Stimulated activated naive CD8-positive, alpha-beta T cell treated with anti-CD3 and anti-CD28 coated beads, Interleukin-15, amount 100 ng/mL, for 72 hours (primary cell): ENCODE data around the gene CEMIP.

Source experiments
- ATAC-seq: fragments of 150-1000 bp; cut with Tn5 transposase; 2 replicates; pipeline ENCODE4 v1.10.0; 2021; ENCODE audit warnings: mild to moderate bottlenecking, moderate library complexity
- DNase-seq, 2 donors: peaks; one replicate each; pipeline ENCODE4 v3.0.0; 2021 to 2022
- H3K27ac Mint-ChIP-seq, 2 donors: one replicate each; pipeline ENCODE4 v1.8.0; 2022; ENCODE audit warnings: mild to moderate bottlenecking in 2 of 2, mixed read lengths in 2 of 2, moderate library complexity in 2 of 2
- H3K27me3 Mint-ChIP-seq: one replicate; pipeline ENCODE4 v1.8.0; 2022; ENCODE audit warnings: mixed read lengths
- H3K4me1 Mint-ChIP-seq: one replicate; pipeline ENCODE4 v1.8.0; 2022; ENCODE audit warnings: mild to moderate bottlenecking, mixed read lengths
- H3K4me3 Mint-ChIP-seq, 2 donors: one replicate each; pipeline ENCODE4 v1.8.0; 2022; ENCODE audit warnings: mild to moderate bottlenecking in 2 of 2, mixed read lengths in 2 of 2, moderate library complexity in 1 of 2
- H3K9me3 Mint-ChIP-seq, 2 donors: one replicate each; pipeline ENCODE4 v1.8.0; 2022; ENCODE audit warnings: mixed read lengths in 2 of 2

Gene CEMIP

DNA sequence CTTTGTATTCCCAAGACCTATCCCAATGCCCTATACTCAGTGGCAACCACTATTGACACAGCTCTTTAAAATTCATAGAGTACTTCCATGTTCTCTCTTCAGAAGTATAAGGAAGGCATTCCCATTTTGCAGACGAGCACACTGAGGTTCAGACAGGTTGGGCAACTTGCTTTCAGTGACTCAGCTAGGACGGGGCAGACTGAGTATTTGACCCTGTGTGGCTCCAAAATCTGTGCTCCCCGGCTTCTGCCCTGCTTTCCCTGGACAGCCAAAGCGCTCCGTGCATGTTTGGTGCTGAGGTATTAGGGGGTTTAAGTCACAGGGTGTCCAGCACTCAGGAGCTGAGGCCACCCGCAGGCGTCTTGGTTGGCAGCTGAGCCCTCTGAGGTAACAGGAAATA lies 59.5 kb downstream of the CEMIP start:
- DNase-seq (no peak), ATAC-seq (no peak)
- peaks cover 26% of the 10 kb centered on the region for H3K27me3 Mint-ChIP-seq
- H3K4me3 Mint-ChIP-seq, result no peak overlapping the region
- H3K27ac Mint-ChIP-seq, result no peak overlapping the region
- H3K9me3 Mint-ChIP-seq, result no peaks in the 10 kb centered on the region
- H3K4me1 Mint-ChIP-seq, result no peaks in the 10 kb centered on the region

DNA sequence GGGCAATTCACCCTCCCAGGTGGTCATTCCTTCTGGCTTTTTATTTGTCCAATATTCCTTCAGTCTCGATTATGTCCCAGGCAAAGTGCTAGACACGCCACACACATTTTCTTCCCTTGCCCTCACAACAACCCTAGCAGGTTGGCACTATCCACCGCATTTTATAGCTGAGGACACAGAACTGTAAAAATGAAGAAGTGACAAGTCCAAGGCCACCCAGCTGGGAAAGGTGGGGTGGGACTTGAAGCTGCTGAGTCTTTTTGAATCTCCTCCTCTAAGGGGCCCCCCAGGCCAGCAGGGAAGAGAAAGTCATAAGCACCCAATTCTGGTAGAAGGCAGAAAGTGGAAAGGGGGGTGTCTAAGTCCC lies 60.6 kb downstream of the CEMIP start:
- H3K27ac Mint-ChIP-seq, result no peak overlapping the region
- no peak for ATAC-seq

DNA sequence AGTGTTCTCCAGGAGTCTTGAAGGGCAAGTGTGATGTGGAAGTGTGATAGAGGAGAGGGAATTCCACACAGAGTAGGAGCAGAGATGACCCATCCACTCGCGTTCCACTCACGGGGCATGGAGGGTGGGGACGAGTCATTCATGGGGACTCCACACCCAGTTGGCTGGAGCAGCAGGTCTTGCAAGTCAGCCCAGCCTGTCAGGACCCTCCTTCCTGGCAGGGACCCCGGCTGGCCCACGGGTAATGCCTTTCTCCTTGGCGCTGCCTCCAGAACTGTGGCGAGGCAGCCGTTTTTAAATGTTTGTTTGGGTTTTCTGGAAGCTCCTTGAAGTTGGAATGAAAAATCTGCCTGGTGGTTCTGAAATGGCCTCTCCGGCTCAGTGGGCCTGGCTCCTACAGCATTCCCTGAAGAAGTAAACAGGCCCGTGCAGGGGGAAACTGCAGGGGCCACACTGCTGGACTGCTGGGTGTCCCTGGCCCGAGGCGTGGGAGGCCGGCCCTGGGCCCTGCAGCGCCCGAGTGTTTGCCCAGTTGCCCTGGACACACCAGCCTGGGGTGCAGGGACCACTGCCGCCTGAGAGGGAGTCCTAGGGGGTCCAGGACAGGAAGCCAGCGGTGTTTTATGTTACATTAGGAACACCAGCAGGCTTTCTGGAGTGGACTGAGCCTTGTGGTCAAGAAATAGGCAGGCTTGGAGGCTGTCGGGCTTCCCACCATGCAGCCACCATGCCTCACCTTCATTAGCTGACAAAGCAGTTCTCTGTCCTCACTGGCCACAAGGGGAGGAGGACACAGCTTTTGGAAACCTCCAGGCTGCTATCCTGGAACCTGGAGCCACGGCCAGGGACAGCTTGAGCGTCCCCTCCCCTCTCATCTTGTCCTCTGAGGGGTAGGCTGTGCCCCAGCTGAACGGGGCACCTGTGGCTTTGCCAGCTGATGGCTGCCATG lies 61.3 kb downstream of the CEMIP start:
- no peaks in the 10 kb centered on the region for H3K9me3 Mint-ChIP-seq
- no peak for DNase-seq
- no peaks in the 10 kb centered on the region for H3K4me1 Mint-ChIP-seq
- H3K4me3 Mint-ChIP-seq, result no peak overlapping the region
- no peak for ATAC-seq
- peaks cover 29% of the 10 kb centered on the region for H3K27me3 Mint-ChIP-seq
- no peak overlapping the region for H3K27ac Mint-ChIP-seq

More for the DNA sequence above, 60.6 kb downstream of the CEMIP start:
- Mint-ChIP-seq H3K9me3 (no peaks in the 10 kb centered on the region), H3K27me3 (peaks cover 26% of the 10 kb centered on the region), H3K4me3 (no peak overlapping the region), H3K4me1 (no peaks in the 10 kb centered on the region)
- no peak for DNase-seq

DNA sequence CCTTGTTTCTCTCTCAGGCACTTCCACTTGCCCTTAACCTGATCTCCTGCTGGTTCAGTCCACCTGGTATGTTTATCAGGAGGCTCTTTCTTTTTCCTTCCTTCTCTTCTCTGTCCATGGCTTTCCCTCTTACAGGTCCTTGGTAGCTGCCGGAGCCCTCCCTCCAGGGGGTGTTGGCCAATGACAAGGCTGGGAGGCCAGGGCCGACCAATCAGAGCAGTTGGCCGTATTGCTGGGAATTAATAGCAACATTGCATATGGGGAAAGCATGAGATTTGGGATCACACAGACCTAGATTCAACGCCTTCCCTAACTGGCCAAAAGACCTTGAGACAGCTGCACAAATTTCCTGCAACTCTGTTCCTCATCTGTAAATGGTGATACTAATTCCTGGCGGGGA lies 62.4 kb downstream of the CEMIP start:
- H3K27me3 Mint-ChIP-seq, result peaks cover 40% of the 10 kb centered on the region

DNA sequence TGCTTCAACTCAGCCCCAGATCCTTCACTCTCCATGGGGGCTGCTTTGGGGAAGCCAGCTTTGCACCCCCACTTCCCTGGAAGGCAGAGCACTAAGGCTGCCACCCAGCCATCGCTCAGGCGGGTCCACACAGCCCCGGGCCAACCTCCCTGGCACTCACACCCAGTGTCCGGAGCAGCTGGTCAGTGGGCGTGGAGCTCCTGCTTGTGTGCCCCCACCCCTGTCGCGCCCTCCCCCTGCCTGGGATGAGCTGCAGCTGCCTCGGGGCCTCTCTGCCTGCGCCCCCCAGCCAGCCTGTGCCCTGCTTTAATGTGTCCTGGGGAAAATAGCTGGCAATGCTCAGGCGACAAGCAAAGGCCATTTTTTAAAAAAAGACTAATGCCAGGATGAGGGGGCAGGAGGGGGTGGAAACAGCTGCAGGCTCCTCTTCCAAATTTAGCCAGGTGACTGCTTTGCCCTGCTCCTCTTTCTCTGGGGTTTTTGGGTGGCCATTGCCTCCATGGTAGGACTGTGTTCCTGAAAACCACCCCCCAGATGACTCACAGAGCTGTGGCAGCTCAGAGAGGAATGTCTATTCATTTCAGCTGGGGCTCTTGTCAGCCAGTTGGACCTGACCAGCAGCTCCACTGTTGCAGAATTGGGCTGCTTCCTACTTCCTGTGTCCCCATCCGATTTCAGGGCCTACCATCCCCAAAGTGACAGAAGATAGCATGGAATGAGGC lies 65.0 kb downstream of the CEMIP start:
- no peak overlapping the region for H3K4me3 Mint-ChIP-seq
- no peaks in the 10 kb centered on the region for H3K9me3 Mint-ChIP-seq
- H3K4me1 Mint-ChIP-seq, result no peaks in the 10 kb centered on the region
- H3K27ac Mint-ChIP-seq, result no peak overlapping the region
- DNase-seq (no peak), ATAC-seq (no peak)
- peaks cover 25% of the 10 kb centered on the region for H3K27me3 Mint-ChIP-seq

More for the DNA sequence above, 62.4 kb downstream of the CEMIP start:
- no peak for ATAC-seq
- no peak for DNase-seq
- no peaks in the 10 kb centered on the region for H3K4me1 Mint-ChIP-seq
- no peak overlapping the region for H3K4me3 Mint-ChIP-seq
- H3K9me3 Mint-ChIP-seq, result no peaks in the 10 kb centered on the region
- peak overlapping the region in 1 of 2 donors; percentile 73 for H3K27ac Mint-ChIP-seq

DNA sequence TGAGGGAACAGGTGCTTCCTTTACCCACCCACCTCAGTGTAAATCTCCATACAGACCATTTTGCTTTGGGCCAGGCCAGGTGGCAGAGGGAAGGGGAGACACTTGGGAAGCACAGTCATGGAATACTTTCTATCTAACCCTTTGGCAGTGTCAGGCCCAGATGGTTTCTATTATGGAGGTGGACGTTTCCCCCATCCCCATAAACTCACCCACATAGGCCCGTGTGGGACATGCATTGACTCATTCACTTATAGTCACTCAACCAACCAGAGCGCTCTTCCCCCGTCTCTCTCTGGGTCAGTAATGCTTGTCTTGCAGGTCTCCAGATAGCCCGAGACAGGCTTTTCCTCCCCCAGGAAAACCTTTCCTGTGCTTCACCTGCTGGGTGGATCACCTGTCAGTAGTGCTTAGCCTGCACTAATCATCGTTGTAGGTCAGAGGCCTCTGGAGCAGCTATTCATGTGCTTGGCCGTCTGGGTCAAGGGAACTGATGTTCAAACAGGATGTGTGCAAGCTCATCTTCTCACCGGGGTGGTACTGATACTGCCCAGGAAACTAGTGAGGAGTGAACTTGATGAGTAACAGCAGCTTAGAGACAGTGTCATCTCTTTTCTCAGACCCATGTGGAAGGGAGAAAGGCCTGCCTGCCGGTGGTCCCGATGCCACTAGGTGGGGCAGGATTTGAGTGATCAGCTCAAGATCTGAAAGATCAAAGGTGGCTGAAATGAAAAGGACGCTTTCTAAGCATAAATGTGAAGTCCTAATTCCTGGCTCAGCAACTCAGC lies 67.1 kb downstream of the CEMIP start:
- no peaks in the 10 kb centered on the region for H3K4me1 Mint-ChIP-seq
- DNase-seq, result no peak
- no peak for ATAC-seq
- peaks cover 32% of the 10 kb centered on the region for H3K27me3 Mint-ChIP-seq
- peak overlapping the region in 1 of 2 donors; percentile 42 for H3K27ac Mint-ChIP-seq
- H3K9me3 Mint-ChIP-seq, result peaks cover 0 to 7% of the 10 kb centered on the region in 2 donors
- no peak overlapping the region for H3K4me3 Mint-ChIP-seq

DNA sequence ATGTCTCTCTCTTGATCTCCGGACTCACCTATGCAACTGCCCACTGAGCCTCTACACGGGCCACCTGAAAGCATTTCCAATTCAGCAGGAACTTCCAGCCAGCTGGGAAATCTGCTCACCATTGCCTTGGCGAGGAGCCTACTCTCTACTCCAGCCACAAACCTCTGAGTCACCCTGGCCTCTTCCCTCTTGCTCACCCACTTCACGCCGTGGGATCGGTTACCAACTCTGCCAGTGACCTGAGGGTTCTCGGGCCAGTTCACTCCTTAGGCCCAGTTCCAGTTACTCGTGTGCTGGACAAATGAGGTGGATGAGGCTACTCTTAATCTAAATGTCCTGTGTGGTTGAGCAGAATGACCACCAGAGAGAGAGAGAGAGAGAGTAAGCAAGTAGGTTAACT lies 70.1 kb downstream of the CEMIP start:
- ATAC-seq (no peak), DNase-seq (no peak)
- Mint-ChIP-seq H3K27me3 (peaks cover 24% of the 10 kb centered on the region), H3K4me1 (no peaks in the 10 kb centered on the region), H3K9me3 (peaks cover 0 to 7% of the 10 kb centered on the region in 2 donors), H3K4me3 (no peak overlapping the region), H3K27ac (no peak overlapping the region)

DNA sequence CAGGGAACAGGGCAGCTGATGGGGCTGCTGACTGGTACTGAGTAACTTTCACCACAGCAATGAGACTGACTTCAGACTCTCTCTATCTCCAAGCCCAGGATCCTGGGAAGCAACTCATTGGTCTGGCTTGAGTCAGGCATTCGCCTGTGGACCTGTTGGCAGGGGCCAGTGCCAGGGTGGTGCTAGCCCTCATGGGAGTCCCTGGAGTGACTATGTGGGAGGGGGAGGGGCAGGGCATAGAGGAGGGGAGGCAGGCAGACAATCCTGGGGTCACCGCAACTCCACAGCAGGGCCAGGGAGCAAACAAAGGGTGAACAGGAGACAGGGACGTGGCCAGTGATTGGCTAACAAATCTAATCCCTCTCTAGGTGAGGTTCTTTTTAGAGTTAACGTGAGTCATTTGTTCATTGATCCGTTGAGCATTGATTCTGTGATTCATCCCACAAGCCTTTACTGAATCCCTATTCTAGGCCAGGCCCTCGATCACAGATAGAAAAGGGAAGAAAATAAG lies 71.8 kb downstream of the CEMIP start:
- peaks cover 16% of the 10 kb centered on the region for H3K27me3 Mint-ChIP-seq
- no peak overlapping the region for H3K27ac Mint-ChIP-seq
- peaks cover 4% of the 10 kb centered on the region for H3K4me1 Mint-ChIP-seq
- H3K4me3 Mint-ChIP-seq, result no peak overlapping the region
- no peak for ATAC-seq
- DNase-seq, result no peak
- peaks cover 0 to 7% of the 10 kb centered on the region in 2 donors for H3K9me3 Mint-ChIP-seq

DNA sequence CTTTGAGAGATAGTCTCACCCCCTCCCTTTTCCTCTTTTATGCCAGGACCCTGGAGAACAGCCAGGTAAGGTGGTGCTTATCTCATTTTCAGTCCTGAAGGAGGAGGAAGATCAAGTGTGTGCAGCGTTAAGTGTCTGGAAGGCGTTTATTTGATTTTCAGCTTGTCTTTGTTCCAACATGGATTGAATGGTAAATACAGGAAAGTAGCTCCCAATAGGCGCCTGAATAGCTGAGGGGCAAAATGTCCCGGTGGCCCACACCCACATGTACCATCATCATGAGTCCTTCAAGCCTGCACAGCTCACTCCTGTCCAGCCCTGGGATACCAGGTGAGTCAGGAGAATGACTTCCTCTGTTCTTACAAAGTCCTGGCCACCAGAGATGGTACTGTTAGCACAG lies 73.5 kb downstream of the CEMIP start:
- peaks cover 0 to 7% of the 10 kb centered on the region in 2 donors for H3K9me3 Mint-ChIP-seq

DNA sequence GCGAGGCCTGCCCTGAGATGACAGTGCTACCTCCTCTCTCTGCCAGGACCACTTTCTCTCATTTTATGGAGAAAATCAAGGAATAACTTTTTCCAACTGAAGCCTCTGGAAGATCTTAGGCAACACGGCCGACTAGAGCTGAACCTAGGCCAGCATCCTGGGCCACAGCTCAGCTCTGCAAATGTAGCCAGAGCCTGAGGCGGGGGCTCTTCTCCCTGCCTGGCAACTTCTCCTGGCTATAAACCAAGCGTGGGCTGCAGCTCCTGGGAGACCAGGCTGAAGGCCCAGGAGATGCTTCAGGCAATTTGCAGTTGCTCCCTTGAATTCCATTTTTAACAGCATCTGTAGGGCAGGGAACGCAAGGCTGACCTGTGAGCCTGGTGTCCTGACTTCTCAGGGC lies 74.9 kb downstream of the CEMIP start:
- H3K27ac Mint-ChIP-seq, result no peak overlapping the region
- peaks cover 9% of the 10 kb centered on the region for H3K27me3 Mint-ChIP-seq
- H3K4me3 Mint-ChIP-seq, result no peak overlapping the region
- peaks cover 23% of the 10 kb centered on the region for H3K4me1 Mint-ChIP-seq
- no peak for ATAC-seq
- DNase-seq, result no peak
- peaks cover 0 to 7% of the 10 kb centered on the region in 2 donors for H3K9me3 Mint-ChIP-seq

More for the DNA sequence above, 73.5 kb downstream of the CEMIP start:
- Mint-ChIP-seq H3K4me1 (peaks cover 21% of the 10 kb centered on the region), H3K4me3 (no peak overlapping the region), H3K27ac (no peak overlapping the region), H3K27me3 (peaks cover 10% of the 10 kb centered on the region)
- ATAC-seq, result no peak
- no peak for DNase-seq

DNA sequence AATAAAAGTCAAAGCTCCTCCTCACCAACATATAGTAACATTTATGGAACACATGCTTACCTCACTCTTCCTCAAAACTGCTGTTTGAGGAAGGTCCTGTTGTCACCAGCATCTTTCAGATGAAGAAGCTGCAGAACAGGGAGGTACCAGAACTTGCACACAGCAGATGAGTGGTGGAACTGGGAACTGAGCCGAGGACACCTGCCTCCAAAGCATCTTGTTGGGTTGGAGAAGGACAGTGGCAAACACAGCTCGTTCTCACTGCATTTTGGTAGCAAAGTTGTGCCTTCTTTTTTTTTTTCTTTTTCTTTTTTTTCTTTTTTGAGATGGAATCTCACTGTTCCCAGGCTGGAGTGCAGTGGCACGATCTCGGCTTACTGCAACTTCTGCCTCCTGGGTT lies 76.0 kb downstream of the CEMIP start:
- Mint-ChIP-seq H3K4me1 (peaks cover 23% of the 10 kb centered on the region), H3K4me3 (no peak overlapping the region), H3K9me3 (no peaks in the 10 kb centered on the region), H3K27me3 (no peaks in the 10 kb centered on the region), H3K27ac (peak overlapping the region in 1 of 2 donors; percentile 35)
- no peak for ATAC-seq
- DNase-seq, result no peak

DNA sequence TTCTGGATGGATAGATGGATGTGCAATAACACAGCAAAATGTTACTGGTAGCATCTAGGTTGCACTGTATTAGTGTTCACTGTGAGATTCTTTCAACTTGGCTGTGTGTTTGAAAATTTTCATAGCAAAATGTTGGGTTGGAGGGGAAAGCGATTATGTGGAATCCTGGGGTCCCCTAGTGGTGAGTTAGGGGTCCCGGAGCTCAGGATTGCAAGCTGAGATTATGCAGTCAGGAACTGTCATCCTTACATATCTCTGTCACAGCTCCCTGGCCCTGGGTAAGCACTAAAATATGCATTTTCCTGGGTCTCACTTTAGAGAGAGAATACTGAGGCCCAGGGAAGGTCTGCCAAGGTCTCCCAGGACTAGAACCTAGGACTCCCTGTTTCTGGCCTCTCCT lies 77.2 kb downstream of the CEMIP start:
- Mint-ChIP-seq H3K27me3 (no peaks in the 10 kb centered on the region), H3K4me3 (no peak overlapping the region), H3K4me1 (peaks cover 23% of the 10 kb centered on the region), H3K9me3 (no peaks in the 10 kb centered on the region), H3K27ac (no peak overlapping the region)
- no peak for ATAC-seq
- DNase-seq, result no peak

DNA sequence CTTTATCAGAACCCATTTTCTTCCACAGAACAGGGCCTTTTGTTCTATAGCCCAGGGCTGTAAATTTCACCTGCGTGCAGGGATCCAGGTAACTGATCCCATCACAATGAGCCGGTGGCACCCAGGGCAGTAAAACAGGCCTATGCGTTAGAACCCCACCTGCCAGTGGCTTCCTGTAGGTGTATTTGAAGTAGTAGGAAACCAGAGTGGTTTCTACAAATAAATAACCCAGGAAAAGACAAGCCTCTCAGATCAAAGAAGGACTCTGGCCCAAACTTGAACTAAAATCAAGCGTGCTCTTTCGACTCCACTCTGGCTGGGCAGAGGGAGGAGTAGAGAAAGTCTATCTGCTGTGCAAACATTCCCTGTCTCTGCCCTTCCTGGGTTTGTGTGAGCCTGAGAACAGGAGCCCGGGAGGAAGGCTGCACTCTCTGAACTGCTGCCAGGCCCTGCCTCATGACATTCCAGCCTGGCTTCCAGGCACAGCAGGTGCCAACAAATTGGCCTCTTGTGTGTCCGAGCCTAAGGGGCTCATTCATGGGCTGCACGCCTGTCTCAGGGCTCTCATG lies 77.7 kb downstream of the CEMIP start:
- Mint-ChIP-seq H3K9me3 (no peaks in the 10 kb centered on the region), H3K4me3 (no peak overlapping the region), H3K27me3 (no peaks in the 10 kb centered on the region), H3K27ac (no peak overlapping the region), H3K4me1 (peaks cover 23% of the 10 kb centered on the region)
- ATAC-seq (no peak), DNase-seq (no peak)

DNA sequence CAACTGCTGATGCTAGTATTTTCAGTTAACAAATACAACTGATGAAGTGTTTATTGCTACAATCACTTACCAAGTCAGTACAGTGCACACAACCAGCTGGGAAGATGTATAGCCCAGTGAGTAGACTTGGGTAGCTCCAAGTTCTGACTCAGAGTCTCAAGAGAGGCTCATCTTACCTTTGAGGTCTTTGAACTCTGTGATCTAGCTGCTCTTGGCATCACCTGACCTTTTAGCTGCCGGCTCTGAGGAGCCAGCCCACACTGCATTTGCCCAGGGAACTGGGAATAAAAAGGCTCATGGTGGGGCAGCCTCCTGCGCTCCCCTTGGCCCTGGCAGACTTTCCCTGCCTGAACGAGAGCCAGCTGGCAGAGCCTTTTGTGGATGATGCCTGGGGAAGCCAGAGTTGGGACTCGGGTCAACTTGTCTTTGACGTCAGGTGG lies 82.6 kb downstream of the CEMIP start:
- ATAC-seq, result no peak
- Mint-ChIP-seq H3K4me3 (no peak overlapping the region), H3K27ac (no peak overlapping the region), H3K27me3 (no peaks in the 10 kb centered on the region), H3K9me3 (no peaks in the 10 kb centered on the region), H3K4me1 (peaks cover 12% of the 10 kb centered on the region)
- DNase-seq, result no peak

DNA sequence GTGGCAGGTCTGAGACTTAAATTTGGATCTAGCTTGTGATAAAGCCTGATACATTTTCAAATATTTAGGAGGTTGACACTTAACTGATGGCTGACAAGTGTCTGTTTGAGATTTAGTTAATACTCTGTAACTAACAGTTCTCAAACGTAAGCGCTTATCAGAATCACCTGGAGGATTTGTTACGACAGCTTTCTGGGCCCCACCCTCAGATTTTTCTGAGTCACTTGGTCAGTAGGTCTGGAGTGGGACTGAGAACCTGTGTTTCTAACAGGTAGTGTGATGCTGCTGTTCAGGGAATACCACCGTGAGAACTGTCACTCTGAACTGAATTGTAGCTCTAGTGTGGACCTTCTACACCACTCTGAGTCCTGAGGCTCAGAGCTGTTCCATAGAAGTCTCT lies 85.5 kb downstream of the CEMIP start:
- no peak for ATAC-seq
- DNase-seq, result no peak
- Mint-ChIP-seq H3K4me1 (no peaks in the 10 kb centered on the region), H3K27me3 (no peaks in the 10 kb centered on the region), H3K4me3 (no peak overlapping the region), H3K27ac (no peak overlapping the region), H3K9me3 (no peaks in the 10 kb centered on the region)
